A549 treated with CpdA at 1 μM for 4 hours (cell line): ENCODE results near the gene EPPIN. TPM values are rescaled to one million over a fixed set of nuclear protein-coding genes. Genes with fewer than 3 reads are reported as not detected.

Experiments
- total RNA-seq: library from RNA; stranded (reverse); fragments of 200-300 nt; extraction: Qiagen RNA extraction; gene quantifications from 5 replicates; pipeline ENCODE4 v1.2.3, GENCODE V29; 2022; ENCODE audit warnings: low read depth

The EPPIN gene
- not detected in 5 replicates for total RNA-seq

DNA sequence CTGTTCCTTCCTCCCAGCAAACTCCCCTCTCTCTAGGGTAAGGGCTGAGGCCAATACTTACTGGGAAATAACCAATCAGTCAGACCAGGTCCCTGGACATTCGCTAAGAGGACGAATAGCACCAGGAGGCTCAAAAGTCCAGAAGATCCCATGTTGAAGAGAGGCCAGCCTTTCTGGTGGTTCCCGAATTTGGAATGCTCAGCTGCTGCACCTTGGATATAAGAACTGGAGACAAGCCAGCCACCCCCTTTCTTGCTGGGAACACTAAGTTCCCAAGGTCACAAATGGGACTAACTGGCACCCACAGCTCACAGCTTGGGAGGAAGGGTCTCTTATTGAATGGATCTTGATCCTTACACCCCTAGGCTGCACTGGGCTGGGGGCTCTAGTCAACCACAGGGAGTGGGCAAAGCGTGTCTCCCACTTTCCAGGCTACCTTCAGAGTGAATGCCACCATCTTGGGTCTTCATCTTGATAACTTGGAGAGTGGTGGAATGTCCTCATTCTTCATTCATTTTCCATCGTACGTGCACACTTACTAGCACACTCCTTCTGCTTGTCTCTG is at the start of gene EPPIN:
Gene EPPIN, minus strand, starts transcription at position 196 of the 565 bp plus-strand sequence. Its CDS starts 44 bp downstream, at position 152.

DNA sequence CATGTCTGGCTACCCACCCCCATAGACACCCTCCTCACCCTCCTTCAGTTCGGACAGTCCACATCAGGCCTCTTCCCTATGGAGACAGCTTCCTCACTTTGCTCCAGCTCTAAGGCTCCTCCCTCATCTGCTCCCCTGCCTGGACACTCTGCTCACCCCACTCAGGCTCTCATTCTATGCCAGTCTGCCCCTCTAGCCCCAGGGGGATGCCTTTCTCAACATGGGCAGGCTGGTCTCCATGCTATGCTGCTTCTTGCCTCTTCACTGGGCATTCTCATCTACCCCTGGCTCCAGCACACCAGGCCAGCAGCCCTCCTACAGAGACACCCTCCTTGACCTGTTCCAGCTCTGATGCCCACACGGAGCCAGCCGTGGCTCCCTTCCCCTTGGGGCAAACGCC is 32.0 kb upstream of the EPPIN start, which contains the start of gene WFDC8:
Gene WFDC8, minus strand, starts transcription at position 101 of the 400 bp plus-strand sequence. Its CDS starts 37 bp downstream, at position 64.

DNA sequence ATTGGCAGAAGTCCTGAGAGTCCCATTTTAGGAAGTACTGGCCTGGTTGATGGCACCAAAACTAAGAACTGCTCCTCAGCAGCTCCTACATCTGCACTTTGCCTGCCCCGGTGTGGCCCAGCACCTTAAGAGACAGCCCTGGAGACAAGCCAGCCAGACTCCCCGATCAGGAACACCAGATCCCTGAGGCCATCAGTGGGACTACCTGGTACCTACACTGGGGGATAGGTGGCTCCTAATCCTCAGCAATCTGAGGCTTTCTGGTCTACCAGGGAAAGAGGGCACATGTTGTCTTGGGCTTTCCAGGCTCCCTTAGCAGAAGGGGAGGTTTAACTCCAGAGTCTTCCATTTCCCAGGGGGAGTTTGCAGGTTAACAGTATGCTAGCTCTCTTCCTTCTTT is 7.8 kb downstream of the EPPIN start, which contains the start of gene WFDC6:
Gene WFDC6, minus strand, starts transcription at position 101 of the 400 bp plus-strand sequence. Its CDS starts 75 bp downstream, at position 26.

DNA sequence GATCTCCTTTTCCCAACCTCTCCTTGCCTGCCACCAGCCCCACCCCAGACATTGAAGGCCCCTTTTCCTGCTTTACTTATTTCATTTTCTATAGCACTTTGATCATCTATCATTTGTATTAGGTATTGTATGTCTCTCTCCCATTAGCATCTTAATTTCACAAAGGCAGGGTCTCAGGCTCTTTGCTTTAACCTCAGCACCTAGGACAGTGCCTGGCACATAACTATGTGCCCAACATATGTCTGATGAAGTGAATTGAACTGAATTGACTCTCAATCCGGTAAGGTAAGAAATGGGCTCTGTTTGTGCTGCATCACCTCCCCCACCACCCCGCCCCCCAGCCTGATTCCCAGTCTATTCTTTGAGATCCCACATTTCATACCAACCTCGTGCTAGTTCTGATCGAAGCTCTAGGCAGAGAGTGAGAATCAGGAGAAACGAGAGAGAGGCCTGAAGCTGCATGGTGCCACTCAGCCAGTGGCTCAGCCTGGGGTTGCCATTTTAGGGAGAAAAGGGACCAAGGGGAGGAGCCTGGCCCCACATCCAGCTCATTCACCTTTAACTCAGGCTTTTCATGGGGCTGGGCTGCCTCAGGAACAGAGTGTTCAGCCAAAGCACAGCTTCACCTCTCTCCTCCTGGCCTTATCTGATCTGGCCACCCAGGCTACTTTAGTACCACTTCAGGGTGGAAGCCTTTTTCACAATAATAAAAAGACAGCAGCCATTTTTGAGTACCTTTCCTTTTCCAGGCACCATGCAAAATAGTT is 31.9 kb downstream of the EPPIN start, which contains the start of gene SPINT3:
Gene SPINT3, minus strand, starts transcription at position 476 of the 767 bp plus-strand sequence. Its CDS starts 14 bp downstream, at position 462.

Other genes with a start within 250 kb of the EPPIN start
- not detected in 5 replicates for gene RBPJL, start 240.6 kb downstream of the EPPIN start, total RNA-seq
- 0.08 to 0.14 TPM (median 0.10 TPM) in 3 of 5 replicates, not detected in the others for gene MATN4, start 239.1 kb downstream of the EPPIN start, total RNA-seq
- 111 to 147 TPM (median 128 TPM) in 5 replicates for gene SDC4, start 199.0 kb downstream of the EPPIN start, total RNA-seq
- 22.9 to 37.0 TPM (median 31.5 TPM) in 5 replicates for gene SYS1, start 184.2 kb downstream of the EPPIN start, total RNA-seq
- not detected in 5 replicates for gene TP53TG5, start 169.1 kb downstream of the EPPIN start, total RNA-seq
- 22.0 to 28.5 TPM (median 25.7 TPM) in 5 replicates for gene DBNDD2, start 139.1 kb downstream of the EPPIN start, total RNA-seq
- 84.6 to 99.2 TPM (median 98.7 TPM) in 5 replicates for gene PIGT, start 131.3 kb downstream of the EPPIN start, total RNA-seq
- gene WFDC2, start 77.6 kb downstream of the EPPIN start, total RNA-seq = 0.11 TPM in 1 of 5 replicates, not detected in the others
- not detected in 5 replicates for gene SPINT3, start 31.8 kb downstream of the EPPIN start, total RNA-seq
- not detected in 5 replicates for gene WFDC6, start 7.9 kb downstream of the EPPIN start, total RNA-seq
- gene WFDC8, start 31.9 kb upstream of the EPPIN start, total RNA-seq = not detected in 5 replicates
- not detected in 5 replicates for gene WFDC10A, start 82.3 kb upstream of the EPPIN start, total RNA-seq
- not detected in 5 replicates for gene WFDC9, start 83.9 kb upstream of the EPPIN start, total RNA-seq
- gene WFDC11, start 122.8 kb upstream of the EPPIN start, total RNA-seq = not detected in 5 replicates
- not detected in 5 replicates for gene WFDC13, start 154.6 kb upstream of the EPPIN start, total RNA-seq
- gene WFDC10B, start 157.6 kb upstream of the EPPIN start, total RNA-seq = not detected in 5 replicates
- not detected in 5 replicates for gene SPINT4, start 174.9 kb upstream of the EPPIN start, total RNA-seq
- gene WFDC3, start 244.5 kb upstream of the EPPIN start, total RNA-seq = not detected in 5 replicates
- gene DNTTIP1, start 244.6 kb upstream of the EPPIN start, total RNA-seq = 32.5 to 38.5 TPM (median 37.6 TPM) in 5 replicates